Measurements from ENCODE around the gene DLEC1. TPM values are rescaled to one million over a fixed set of nuclear protein-coding genes. Genes with fewer than 3 reads are reported as not detected.

DLEC1 gene
- polyA plus RNA-seq, 2 of the 4 experiments (the other 2 are of a cell fraction) = 0.10 TPM; not detected in 1

DNA sequence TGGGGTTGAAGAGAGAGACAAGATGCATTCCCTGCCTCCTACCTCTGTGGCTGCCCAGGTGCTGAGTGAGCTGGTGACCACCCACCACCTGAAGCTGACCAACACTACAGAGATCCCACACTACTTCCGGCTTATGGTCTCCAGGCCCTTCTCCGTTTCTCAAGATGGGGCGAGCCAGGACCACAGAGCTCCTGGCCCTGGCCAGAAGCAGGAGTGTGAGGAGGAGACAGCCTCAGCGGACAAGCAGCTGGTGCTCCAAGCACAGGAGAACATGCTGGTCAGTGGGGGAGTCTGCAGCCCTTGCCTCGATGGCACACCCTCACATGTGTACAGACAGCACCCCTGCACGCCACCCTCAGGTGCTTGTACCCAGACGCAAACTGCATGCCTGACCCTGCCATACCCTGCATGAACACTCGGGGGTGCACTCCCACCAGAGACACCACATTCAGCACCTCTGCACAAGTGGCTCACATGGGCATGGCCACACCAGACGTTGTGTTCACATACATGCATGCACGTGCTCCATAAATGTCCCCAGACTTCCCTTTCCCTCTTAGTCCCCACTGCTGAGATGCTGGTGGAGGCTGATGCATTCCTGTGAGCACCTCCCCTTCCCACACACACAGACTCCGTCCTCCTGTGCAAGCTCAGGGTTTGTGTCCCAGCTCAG, 78.9 kb downstream of the DLEC1 start:
- no peaks in the 10 kb centered on the region for H3K9me3 ChIP-seq
- no peak overlapping the region for H3K27ac ChIP-seq
- H3K4me2 ChIP-seq = no peak overlapping the region
- TF ChIP-seq JUNB (IDR thresholded peaks at IDR 0.05) (no peak), ESRRA (IDR thresholded peaks at IDR 0.05; ENCODE audit: borderline replicate concordance, low read length) (no peak), HOXA7 (CRISPR knock-in tag; IDR thresholded peaks at IDR 0.05) (no peak), RAD21 (conservative IDR thresholded peaks at IDR 0.05 in 1 of 2, IDR thresholded peaks at IDR 0.05 in 1 of 2) (peak; percentile 52 to 80), NPAS2 (CRISPR knock-in tag; IDR thresholded peaks at IDR 0.05; ENCODE audit: borderline replicate concordance) (no peak), HEYL (CRISPR knock-in tag; IDR thresholded peaks at IDR 0.05) (no peak), KDM5A (IDR thresholded peaks at IDR 0.05) (no peak), KDM1A (IDR thresholded peaks at IDR 0.05; ENCODE audit: low read depth) (no peak), FOSB (CRISPR knock-in tag; IDR thresholded peaks at IDR 0.05) (no peak), POLR2A (IDR thresholded peaks at IDR 0.05; ENCODE audit: low read length) (no peak), FOSL2 (IDR thresholded peaks at IDR 0.05) (no peak), FOSL2 (CRISPR knock-in tag; IDR thresholded peaks at IDR 0.05) (no peak), SREBF2 (IDR thresholded peaks at IDR 0.05) (no peak), HOXB13 (CRISPR knock-in tag; IDR thresholded peaks at IDR 0.05; ENCODE audit: low read depth) (no peak), SMC3 (IDR thresholded peaks at IDR 0.05) (peak; percentile 41; the same call in 2 of the 3 replicates), BHLHE40 (IDR thresholded peaks at IDR 0.05; ENCODE audit: low read depth, low read length) (no peak), GATA3 (IDR thresholded peaks at IDR 0.05; ENCODE audit: borderline replicate concordance) (no peak), RFX5 (IDR thresholded peaks at IDR 0.05) (no peak), RCOR1 (IDR thresholded peaks at IDR 0.05; ENCODE audit: low read depth, low read length) (no peak), TFCP2L1 (CRISPR knock-in tag; IDR thresholded peaks at IDR 0.05) (no peak), CHD4 (IDR thresholded peaks at IDR 0.05; ENCODE audit: borderline replicate concordance) (no peak), HDAC2 (IDR thresholded peaks at IDR 0.05) (no peak), EP300 (IDR thresholded peaks at IDR 0.05) (no peak), ZSCAN20 (CRISPR knock-in tag; IDR thresholded peaks at IDR 0.05) (no peak), CEBPB (IDR thresholded peaks at IDR 0.05) (no peak), MAFK (IDR thresholded peaks at IDR 0.05; ENCODE audit: partially characterized antibody) (no peak), EHF (CRISPR knock-in tag; IDR thresholded peaks at IDR 0.05) (no peak), CBX2 (IDR thresholded peaks at IDR 0.05; ENCODE audit: borderline replicate concordance, low read depth) (no peak)
- TF ChIP-seq, protein P1, sequence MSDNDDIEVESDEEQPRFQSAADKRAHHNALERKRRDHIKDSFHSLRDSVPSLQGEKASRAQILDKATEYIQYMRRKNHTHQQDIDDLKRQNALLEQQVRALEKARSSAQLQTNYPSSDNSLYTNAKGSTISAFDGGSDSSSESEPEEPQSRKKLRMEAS (IDR thresholded peaks at IDR 0.05) = peak; percentile 25; the same call in 1 of the 2 replicates
- TF ChIP-seq, protein P2, sequence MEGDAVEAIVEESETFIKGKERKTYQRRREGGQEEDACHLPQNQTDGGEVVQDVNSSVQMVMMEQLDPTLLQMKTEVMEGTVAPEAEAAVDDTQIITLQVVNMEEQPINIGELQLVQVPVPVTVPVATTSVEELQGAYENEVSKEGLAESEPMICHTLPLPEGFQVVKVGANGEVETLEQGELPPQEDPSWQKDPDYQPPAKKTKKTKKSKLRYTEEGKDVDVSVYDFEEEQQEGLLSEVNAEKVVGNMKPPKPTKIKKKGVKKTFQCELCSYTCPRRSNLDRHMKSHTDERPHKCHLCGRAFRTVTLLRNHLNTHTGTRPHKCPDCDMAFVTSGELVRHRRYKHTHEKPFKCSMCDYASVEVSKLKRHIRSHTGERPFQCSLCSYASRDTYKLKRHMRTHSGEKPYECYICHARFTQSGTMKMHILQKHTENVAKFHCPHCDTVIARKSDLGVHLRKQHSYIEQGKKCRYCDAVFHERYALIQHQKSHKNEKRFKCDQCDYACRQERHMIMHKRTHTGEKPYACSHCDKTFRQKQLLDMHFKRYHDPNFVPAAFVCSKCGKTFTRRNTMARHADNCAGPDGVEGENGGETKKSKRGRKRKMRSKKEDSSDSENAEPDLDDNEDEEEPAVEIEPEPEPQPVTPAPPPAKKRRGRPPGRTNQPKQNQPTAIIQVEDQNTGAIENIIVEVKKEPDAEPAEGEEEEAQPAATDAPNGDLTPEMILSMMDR (IDR thresholded peaks at IDR 0.05) = peak; percentile 50
- TF ChIP-seq, protein P3, sequence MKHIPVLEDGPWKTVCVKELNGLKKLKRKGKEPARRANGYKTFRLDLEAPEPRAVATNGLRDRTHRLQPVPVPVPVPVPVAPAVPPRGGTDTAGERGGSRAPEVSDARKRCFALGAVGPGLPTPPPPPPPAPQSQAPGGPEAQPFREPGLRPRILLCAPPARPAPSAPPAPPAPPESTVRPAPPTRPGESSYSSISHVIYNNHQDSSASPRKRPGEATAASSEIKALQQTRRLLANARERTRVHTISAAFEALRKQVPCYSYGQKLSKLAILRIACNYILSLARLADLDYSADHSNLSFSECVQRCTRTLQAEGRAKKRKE (CRISPR knock-in tag; IDR thresholded peaks at IDR 0.05; ENCODE audit: low read depth) = no peak
- TF ChIP-seq, protein P4, sequence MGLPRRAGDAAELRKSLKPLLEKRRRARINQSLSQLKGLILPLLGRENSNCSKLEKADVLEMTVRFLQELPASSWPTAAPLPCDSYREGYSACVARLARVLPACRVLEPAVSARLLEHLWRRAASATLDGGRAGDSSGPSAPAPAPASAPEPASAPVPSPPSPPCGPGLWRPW (IDR thresholded peaks at IDR 0.05) = no peak
- TF ChIP-seq, protein P5, sequence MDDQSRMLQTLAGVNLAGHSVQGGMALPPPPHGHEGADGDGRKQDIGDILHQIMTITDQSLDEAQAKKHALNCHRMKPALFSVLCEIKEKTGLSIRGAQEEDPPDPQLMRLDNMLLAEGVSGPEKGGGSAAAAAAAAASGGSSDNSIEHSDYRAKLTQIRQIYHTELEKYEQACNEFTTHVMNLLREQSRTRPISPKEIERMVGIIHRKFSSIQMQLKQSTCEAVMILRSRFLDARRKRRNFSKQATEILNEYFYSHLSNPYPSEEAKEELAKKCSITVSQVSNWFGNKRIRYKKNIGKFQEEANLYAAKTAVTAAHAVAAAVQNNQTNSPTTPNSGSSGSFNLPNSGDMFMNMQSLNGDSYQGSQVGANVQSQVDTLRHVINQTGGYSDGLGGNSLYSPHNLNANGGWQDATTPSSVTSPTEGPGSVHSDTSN (IDR thresholded peaks at IDR 0.05) = no peak
- TF ChIP-seq, protein P6, sequence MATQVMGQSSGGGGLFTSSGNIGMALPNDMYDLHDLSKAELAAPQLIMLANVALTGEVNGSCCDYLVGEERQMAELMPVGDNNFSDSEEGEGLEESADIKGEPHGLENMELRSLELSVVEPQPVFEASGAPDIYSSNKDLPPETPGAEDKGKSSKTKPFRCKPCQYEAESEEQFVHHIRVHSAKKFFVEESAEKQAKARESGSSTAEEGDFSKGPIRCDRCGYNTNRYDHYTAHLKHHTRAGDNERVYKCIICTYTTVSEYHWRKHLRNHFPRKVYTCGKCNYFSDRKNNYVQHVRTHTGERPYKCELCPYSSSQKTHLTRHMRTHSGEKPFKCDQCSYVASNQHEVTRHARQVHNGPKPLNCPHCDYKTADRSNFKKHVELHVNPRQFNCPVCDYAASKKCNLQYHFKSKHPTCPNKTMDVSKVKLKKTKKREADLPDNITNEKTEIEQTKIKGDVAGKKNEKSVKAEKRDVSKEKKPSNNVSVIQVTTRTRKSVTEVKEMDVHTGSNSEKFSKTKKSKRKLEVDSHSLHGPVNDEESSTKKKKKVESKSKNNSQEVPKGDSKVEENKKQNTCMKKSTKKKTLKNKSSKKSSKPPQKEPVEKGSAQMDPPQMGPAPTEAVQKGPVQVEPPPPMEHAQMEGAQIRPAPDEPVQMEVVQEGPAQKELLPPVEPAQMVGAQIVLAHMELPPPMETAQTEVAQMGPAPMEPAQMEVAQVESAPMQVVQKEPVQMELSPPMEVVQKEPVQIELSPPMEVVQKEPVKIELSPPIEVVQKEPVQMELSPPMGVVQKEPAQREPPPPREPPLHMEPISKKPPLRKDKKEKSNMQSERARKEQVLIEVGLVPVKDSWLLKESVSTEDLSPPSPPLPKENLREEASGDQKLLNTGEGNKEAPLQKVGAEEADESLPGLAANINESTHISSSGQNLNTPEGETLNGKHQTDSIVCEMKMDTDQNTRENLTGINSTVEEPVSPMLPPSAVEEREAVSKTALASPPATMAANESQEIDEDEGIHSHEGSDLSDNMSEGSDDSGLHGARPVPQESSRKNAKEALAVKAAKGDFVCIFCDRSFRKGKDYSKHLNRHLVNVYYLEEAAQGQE (IDR thresholded peaks at IDR 0.05) = no peak
- TF ChIP-seq, protein P7, sequence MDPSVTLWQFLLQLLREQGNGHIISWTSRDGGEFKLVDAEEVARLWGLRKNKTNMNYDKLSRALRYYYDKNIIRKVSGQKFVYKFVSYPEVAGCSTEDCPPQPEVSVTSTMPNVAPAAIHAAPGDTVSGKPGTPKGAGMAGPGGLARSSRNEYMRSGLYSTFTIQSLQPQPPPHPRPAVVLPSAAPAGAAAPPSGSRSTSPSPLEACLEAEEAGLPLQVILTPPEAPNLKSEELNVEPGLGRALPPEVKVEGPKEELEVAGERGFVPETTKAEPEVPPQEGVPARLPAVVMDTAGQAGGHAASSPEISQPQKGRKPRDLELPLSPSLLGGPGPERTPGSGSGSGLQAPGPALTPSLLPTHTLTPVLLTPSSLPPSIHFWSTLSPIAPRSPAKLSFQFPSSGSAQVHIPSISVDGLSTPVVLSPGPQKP (IDR thresholded peaks at IDR 0.05; ENCODE audit: low read depth, low read length) = no peak
- no peaks in the 10 kb centered on the region for H3K4me1 ChIP-seq
- FAIRE-seq (no peak), DNase-seq (ENCODE audit: low read depth in 1 of 2, low spot score in 1 of 2) (peak; percentile 59 to 66), ATAC-seq (peak; percentile 68 to 84)
- H3K4me3 ChIP-seq = no peak overlapping the region
- WGBS (ENCODE audit: missing lambda C conversion rate) = 65% methylated on average over 11 of the region's 11 CpGs
- ChIA-PET CTCF (interaction anchor here (0.6 to 3.2 kb wide), 28 partner anchors 8 to 362 kb away, joined by 3 to 17 read pairs (median 4); partner anchors contain the start of genes ACAA1 and XYLB), POLR2A (interaction anchor here (2.6 kb wide), 1 partner anchor 19 kb away, joined by 12 read pairs; the partner anchor contains the start of gene ACAA1)

Data from A549 (cell line).